ENCODE data around the gene NR2F1. TPM values are rescaled to one million over a fixed set of nuclear protein-coding genes. Genes with fewer than 3 reads are reported as not detected.

Gene NR2F1
- total and polyA plus RNA-seq, 2 experiments from 2014 or later: 0.13 to 1.3 TPM

DNA sequence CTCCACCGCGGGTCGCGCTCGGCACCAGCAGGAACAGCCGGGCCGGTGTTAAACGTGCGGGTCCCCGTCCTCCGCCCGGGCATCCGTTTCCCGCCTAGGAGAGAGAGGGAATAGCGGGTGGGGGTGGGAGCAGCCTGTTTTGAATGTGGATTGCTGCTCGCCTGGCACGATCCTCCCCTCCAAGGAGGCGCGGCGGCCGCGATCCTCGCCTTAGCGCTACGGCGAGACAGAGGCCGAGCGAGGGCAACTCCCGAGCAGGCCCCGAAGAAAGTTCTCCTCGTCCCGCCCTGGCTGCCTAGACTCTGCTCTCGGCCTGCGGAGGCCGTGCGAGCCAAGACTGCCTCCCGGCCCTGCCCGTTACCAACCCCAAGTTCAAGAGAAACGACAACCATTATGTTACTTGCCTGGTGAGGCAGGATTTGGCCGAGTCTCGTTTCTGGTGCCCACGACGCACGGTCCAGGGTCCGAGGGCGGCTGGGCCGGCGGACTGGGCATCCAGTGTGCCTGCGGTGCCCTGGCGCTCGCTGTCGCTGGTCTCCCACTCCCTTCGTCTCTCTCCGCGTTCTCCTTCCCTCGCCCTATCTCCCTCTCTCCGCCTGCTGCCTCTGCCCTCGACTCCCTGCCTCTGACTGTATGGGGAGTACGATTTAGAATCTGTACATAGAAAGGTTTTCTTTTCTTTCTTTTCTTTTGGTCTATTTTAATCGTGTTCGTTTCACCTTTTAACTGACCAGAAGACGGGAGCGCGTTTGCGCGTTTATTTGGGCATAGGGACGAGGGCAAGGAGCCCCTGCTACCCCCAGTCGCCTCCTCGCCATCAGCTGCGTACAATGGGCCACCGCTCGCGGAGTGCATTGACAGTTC is 2.7 kb upstream of the NR2F1 start:
- Histone ChIP-seq H3K4me1 (ENCODE audit: low read depth) (peaks cover 13% of the 10 kb centered on the region), H3K9me3 (ENCODE audit: low read depth) (no peaks in the 10 kb centered on the region), H3K27me3 (peaks cover 97% of the 10 kb centered on the region), H3K36me3 (no peaks in the 10 kb centered on the region), H3K27ac (no peak overlapping the region), H3K4me3 (peak overlapping the region; percentile 21)
- TF ChIP-seq, protein P1, sequence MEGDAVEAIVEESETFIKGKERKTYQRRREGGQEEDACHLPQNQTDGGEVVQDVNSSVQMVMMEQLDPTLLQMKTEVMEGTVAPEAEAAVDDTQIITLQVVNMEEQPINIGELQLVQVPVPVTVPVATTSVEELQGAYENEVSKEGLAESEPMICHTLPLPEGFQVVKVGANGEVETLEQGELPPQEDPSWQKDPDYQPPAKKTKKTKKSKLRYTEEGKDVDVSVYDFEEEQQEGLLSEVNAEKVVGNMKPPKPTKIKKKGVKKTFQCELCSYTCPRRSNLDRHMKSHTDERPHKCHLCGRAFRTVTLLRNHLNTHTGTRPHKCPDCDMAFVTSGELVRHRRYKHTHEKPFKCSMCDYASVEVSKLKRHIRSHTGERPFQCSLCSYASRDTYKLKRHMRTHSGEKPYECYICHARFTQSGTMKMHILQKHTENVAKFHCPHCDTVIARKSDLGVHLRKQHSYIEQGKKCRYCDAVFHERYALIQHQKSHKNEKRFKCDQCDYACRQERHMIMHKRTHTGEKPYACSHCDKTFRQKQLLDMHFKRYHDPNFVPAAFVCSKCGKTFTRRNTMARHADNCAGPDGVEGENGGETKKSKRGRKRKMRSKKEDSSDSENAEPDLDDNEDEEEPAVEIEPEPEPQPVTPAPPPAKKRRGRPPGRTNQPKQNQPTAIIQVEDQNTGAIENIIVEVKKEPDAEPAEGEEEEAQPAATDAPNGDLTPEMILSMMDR (IDR thresholded peaks at IDR 0.05; ENCODE audit: low read depth, low read length): no peak
- peak in 1 of 2 donors; percentile 68 for DNase-seq (ENCODE audit: low read depth in 1 of 2, low spot score in 1 of 2)

DNA sequence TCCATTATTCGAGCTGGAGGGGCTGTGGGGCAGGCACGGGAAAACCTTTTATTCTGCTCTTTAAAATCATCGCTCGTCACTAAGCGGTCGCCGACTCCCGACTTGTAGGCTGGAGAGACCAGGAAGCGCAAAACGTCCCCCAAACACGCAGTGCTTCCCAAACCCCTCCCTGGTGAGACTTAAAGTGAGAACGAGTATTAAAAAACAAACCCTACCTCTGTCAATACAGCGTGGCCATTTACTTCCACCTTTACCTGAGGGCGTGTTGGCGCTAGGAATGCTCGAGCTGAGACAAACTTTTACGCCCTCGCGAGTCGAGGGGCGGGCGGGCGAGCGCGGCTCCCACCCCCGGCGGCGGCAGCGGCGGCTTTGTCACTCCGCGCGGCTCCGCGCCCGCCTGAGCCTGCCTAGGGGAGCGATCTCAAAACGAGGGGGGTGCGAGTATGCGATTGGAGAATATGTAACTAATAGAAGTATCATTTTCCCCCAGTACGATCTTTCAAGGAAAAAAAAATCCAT is 2.0 kb upstream of the NR2F1 start, which contains the start of gene NR2F1-AS1:
NR2F1-AS1 (minus strand) TSS at position 293 of the 519 bp plus-strand sequence.
- peak in 1 of 2 donors; percentile 61 for DNase-seq (ENCODE audit: low read depth in 1 of 2, low spot score in 1 of 2)
- Histone ChIP-seq H3K4me1 (ENCODE audit: low read depth) (peaks cover 13% of the 10 kb centered on the region), H3K27me3 (peaks cover 97% of the 10 kb centered on the region), H3K4me3 (peak within 1 kb of the TSS; percentile 21), H3K9me3 (ENCODE audit: low read depth) (no peaks in the 10 kb centered on the region), H3K36me3 (no peaks in the 10 kb centered on the region), H3K27ac (no peak within 1 kb of the TSS)
- TF ChIP-seq, protein P1 (IDR thresholded peaks at IDR 0.05; ENCODE audit: low read depth, low read length): no peak

DNA sequence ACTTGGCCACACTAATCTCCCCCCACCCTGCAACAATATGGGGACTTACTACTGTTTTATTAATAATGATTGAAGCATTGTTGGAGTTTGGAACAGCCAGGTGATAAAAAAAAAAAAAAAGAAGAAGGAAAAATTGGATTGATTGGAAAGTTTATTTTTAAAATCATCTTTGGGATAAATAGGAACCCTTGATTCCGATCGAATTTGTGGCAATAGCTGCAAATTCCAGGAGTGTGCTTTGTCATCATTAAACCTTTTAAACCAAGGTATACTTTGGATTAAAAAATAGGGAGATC is 907 bp upstream of the NR2F1 start:
- TF ChIP-seq, protein P1 (IDR thresholded peaks at IDR 0.05; ENCODE audit: low read depth, low read length): no peak
- DNase-seq (ENCODE audit: low read depth in 1 of 2, low spot score in 1 of 2): no peak
- no peak overlapping the region for H3K4me3 ChIP-seq
- H3K36me3 ChIP-seq: no peaks in the 10 kb centered on the region
- peaks cover 13% of the 10 kb centered on the region for H3K4me1 ChIP-seq (ENCODE audit: low read depth)
- peaks cover 97% of the 10 kb centered on the region for H3K27me3 ChIP-seq
- no peaks in the 10 kb centered on the region for H3K9me3 ChIP-seq (ENCODE audit: low read depth)
- H3K27ac ChIP-seq: no peak overlapping the region

DNA sequence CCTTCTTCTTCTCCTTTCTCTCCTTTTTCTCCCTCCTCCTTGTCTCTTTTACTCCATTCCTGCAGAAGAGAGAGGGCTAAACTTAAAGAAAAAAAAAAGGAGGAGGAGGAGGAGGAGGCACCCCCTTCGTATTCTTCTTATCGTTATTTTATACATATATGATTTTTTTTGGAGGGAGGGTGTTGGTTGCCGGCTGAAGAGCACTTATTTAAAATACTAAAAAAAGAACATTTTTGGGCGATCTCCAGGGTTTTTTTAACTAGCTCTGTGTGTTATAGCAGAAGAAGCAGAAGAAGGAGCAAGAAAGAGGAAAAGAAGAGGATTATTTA is 381 bp downstream of the NR2F1 start:
- no peaks in the 10 kb centered on the region for H3K9me3 ChIP-seq (ENCODE audit: low read depth)
- peaks cover 13% of the 10 kb centered on the region for H3K4me1 ChIP-seq (ENCODE audit: low read depth)
- peak in 1 of 2 donors; percentile 60 for DNase-seq (ENCODE audit: low read depth in 1 of 2, low spot score in 1 of 2)
- H3K4me3 ChIP-seq: peak overlapping the region; percentile 48
- TF ChIP-seq, protein P1 (IDR thresholded peaks at IDR 0.05; ENCODE audit: low read depth, low read length): no peak
- no peaks in the 10 kb centered on the region for H3K36me3 ChIP-seq
- H3K27me3 ChIP-seq: peaks cover 97% of the 10 kb centered on the region
- no peak overlapping the region for H3K27ac ChIP-seq

DNA sequence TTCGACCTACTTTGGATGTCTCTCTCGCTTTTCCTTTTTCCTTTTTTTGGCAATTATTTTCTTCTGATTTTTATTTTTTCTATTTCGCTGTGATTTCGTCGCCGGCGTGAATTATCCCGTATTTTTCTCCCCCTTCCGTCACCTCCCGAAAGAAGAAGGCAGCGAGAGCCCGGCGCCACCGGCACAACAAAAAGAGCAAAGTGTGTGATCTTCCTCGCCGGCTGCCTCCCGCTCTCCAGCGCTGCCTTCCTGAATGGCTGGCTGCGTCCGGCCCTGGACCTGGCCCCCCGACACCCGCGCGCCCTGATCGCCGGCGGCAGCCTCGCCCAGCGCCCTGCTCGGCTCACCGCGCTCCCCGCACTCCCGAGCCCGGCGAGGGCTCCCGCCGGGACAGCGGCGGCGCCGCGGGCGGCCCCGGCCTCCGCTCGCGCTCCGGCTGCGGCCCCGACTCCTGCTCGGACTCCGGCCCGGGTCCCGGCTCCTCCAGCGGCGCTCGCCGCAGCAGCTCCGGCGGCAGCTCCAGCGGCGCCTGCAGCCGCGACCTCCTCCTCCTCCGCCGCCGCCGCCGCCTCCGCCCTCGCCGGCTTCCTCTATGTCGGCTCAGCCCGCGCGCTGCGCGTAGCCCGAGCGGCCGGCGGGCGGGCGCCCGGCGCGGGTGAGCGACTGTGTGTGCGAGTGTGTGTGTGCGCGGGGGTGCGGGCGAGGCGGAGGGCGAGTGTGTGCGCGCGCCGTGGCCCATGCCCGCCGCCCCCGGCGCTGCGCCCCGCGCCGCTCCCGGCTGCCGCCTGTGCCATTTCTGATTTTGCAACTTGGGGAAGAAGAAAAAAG is 960 bp downstream of the NR2F1 start:
- no peaks in the 10 kb centered on the region for H3K9me3 ChIP-seq (ENCODE audit: low read depth)
- H3K27me3 ChIP-seq: peaks cover 97% of the 10 kb centered on the region
- TF ChIP-seq, protein P1 (IDR thresholded peaks at IDR 0.05; ENCODE audit: low read depth, low read length): no peak
- peak; percentile 69 to 79 for DNase-seq (ENCODE audit: low read depth in 1 of 2, low spot score in 1 of 2)
- H3K36me3 ChIP-seq: no peaks in the 10 kb centered on the region
- no peak overlapping the region for H3K27ac ChIP-seq
- H3K4me3 ChIP-seq: peak overlapping the region; percentile 48
- H3K4me1 ChIP-seq (ENCODE audit: low read depth): peaks cover 13% of the 10 kb centered on the region

All from cardiac muscle cell (in vitro differentiated cells and primary cell).